ENCODE data around the gene FAAP20.

FAAP20 gene

DNA sequence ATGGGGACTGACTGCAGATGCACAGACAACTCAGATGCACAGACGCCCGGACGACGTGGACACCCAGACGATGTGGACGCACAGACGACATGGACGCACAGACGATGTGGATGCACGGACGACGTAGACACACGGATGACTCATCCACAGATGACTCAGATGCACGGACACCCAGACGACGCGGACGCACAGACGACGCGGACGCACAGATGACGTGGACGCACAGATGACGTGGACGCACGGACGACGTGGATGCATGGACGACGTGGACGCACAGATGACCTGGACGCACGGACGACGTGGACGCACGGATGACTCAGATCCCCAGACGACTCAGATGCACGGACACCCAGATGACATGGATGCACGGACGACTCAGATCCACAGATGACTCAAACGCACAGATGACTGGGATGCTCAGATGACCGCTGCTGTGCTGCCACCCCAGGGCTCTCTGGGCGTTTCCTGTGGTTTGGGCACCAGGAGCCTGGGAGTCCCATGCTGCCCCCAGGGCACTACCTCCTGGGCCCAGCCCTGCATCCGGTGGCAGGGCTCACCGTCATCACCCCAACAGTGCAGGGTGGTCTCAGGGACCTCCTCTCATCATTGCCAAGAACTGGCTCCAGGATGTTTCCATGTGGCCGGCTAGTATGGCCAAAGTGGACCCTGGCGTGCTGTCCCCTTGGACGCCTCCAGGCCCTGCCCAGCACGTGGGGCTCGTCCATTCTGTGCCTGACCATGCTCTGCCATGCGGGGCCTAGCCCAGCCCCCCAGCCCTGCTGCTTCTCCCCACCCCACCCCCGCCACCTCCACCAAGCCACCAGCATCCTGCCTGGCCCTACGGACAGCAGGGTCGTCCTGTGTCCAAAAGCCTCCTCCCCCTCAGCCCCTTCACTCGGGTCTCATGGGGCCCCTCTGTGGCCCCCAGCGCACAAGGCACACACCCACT lies 14.0 kb downstream of the FAAP20 start:
- no peaks in the 10 kb centered on the region for H3K27me3 ChIP-seq (replicated peaks; ENCODE audit: control insufficient read depth, insufficient read depth, low read length)
- no peak for DNase-seq (ENCODE audit: extremely low read depth, insufficient read length)
- H3K4me3 ChIP-seq (replicated peaks; ENCODE audit: low read depth, low read length): no peak overlapping the region
- TF ChIP-seq, protein P1, sequence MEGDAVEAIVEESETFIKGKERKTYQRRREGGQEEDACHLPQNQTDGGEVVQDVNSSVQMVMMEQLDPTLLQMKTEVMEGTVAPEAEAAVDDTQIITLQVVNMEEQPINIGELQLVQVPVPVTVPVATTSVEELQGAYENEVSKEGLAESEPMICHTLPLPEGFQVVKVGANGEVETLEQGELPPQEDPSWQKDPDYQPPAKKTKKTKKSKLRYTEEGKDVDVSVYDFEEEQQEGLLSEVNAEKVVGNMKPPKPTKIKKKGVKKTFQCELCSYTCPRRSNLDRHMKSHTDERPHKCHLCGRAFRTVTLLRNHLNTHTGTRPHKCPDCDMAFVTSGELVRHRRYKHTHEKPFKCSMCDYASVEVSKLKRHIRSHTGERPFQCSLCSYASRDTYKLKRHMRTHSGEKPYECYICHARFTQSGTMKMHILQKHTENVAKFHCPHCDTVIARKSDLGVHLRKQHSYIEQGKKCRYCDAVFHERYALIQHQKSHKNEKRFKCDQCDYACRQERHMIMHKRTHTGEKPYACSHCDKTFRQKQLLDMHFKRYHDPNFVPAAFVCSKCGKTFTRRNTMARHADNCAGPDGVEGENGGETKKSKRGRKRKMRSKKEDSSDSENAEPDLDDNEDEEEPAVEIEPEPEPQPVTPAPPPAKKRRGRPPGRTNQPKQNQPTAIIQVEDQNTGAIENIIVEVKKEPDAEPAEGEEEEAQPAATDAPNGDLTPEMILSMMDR (IDR thresholded peaks at IDR 0.05; ENCODE audit: insufficient read depth, low read length, poor library complexity, severe bottlenecking): no peak
- no peaks in the 10 kb centered on the region for H3K36me3 ChIP-seq (ENCODE audit: control insufficient read depth, insufficient read depth, low read length)

DNA sequence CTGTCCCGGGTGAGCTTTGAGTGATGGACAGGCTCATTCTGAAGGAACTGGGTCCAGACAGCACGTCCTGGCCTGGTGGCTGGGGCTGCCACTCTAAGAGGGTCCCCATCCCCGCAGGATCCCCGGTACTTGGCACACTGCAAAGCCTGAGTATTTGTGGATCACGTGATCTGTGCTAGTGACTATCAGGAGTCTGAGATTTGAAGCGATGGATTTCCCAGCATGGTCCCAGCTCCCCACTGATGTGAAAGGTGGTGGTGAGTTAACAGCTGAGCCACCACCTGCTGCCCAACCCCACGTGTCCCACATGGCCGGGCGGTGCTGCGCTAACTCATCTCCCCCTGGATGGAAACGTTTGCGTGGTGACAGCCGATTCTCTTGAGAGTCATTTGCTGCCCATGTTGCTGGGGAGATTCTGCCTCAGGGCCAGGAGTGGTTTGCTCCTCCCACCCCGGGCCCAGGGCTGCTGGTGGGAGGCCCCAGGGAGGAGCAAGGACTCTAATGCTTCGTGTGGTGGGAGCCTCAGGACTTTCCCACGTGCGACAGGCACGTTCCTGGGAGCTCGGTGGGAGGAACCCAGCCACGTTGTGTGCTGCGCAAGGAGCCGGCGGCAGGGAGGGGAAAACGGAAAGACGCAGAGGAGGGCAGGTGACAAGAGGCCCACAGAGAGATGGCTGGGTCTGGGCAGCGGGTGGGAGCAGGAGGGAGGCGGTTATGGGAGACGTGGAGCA lies 15.1 kb downstream of the FAAP20 start:
- H3K27me3 ChIP-seq (replicated peaks; ENCODE audit: control insufficient read depth, insufficient read depth, low read length): no peaks in the 10 kb centered on the region
- no peak overlapping the region for H3K4me3 ChIP-seq (replicated peaks; ENCODE audit: low read depth, low read length)
- H3K36me3 ChIP-seq (ENCODE audit: control insufficient read depth, insufficient read depth, low read length): no peaks in the 10 kb centered on the region
- TF ChIP-seq, protein P1 (IDR thresholded peaks at IDR 0.05; ENCODE audit: insufficient read depth, low read length, poor library complexity, severe bottlenecking): no peak
- DNase-seq (ENCODE audit: extremely low read depth, insufficient read length): no peak

DNA sequence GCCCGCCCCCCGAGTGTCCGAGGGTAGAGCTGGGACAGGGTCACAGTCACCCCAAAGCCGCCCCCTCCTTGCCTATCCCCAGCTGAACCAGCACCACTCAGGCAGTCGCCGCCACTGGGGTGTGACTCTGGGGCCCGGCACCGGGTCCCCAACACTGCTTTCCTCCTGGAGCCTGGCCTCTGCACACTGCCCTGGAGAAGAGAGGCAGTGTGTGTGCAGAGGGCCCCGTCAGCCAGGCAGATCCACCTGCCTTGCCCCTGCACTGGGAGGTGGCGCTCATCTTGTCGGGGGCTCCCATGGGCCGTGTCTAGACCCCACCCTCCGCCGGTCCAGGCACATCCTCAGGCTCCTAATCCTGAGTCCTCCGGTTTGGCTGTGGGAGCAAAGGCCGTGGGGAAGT lies 15.7 kb downstream of the FAAP20 start:
- Histone ChIP-seq H3K4me3 (replicated peaks; ENCODE audit: low read depth, low read length) (no peak overlapping the region), H3K36me3 (ENCODE audit: control insufficient read depth, insufficient read depth, low read length) (no peaks in the 10 kb centered on the region), H3K27me3 (replicated peaks; ENCODE audit: control insufficient read depth, insufficient read depth, low read length) (no peaks in the 10 kb centered on the region)
- TF ChIP-seq, protein P1 (IDR thresholded peaks at IDR 0.05; ENCODE audit: insufficient read depth, low read length, poor library complexity, severe bottlenecking): no peak
- no peak for DNase-seq (ENCODE audit: extremely low read depth, insufficient read length)

DNA sequence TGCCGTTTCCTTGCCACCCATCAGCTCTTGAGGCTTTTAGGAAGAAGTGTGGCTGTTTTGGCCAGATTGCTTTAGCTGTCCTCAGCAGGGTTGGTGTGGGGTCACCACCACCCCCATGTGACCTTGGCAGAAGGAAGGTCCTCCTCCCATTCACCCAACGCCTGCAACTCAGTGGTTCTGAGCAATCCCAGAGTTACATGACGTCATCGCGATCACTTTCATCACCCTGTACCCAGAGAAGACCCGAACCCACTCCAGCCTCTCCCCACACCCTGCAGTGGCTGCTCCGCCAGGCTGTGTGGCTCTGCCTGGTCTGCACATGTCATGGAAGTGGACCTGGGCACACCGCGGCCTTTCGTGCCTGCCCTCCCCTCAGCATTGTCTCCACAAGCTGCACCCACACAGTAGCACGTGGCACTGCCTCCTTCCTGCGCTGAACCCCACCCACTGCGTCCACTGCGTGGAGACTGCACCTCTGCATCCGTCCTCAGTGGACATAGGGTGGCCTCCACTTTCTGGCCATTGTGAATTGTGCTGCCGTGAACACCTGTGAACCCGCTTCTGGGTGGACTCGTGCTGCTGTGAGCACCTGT lies 16.5 kb downstream of the FAAP20 start:
- H3K27me3 ChIP-seq (replicated peaks; ENCODE audit: control insufficient read depth, insufficient read depth, low read length): no peaks in the 10 kb centered on the region
- no peak for DNase-seq (ENCODE audit: extremely low read depth, insufficient read length)
- H3K36me3 ChIP-seq (ENCODE audit: control insufficient read depth, insufficient read depth, low read length): no peaks in the 10 kb centered on the region
- H3K4me3 ChIP-seq (replicated peaks; ENCODE audit: low read depth, low read length): no peak overlapping the region
- TF ChIP-seq, protein P1 (IDR thresholded peaks at IDR 0.05; ENCODE audit: insufficient read depth, low read length, poor library complexity, severe bottlenecking): no peak

DNA sequence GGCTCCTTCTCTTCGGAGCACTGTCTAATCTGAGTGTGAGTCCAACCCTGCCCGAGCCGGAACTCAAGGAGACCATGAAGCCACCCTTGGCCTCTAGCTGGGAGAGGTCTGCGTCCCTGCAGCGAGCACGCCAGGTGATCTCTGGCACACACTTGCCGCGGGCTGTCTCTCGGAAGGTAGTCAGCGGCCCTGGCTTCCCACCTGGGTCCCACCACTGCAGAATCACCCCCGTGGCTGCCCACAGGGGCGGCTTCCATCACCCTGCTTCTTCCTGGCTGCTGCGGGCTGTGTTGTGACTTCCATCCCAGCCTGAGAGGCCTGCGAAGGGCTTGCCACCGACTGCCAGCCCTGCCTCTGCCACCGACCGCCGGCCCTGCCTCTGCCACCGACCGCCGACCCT lies 17.0 kb downstream of the FAAP20 start:
- no peak for DNase-seq (ENCODE audit: extremely low read depth, insufficient read length)
- H3K4me3 ChIP-seq (replicated peaks; ENCODE audit: low read depth, low read length): no peak overlapping the region
- no peaks in the 10 kb centered on the region for H3K27me3 ChIP-seq (replicated peaks; ENCODE audit: control insufficient read depth, insufficient read depth, low read length)
- TF ChIP-seq, protein P1 (IDR thresholded peaks at IDR 0.05; ENCODE audit: insufficient read depth, low read length, poor library complexity, severe bottlenecking): no peak
- no peaks in the 10 kb centered on the region for H3K36me3 ChIP-seq (ENCODE audit: control insufficient read depth, insufficient read depth, low read length)

Measured in GM06990 (cell line).